SK-N-MC (cell line): ENCODE results near the gene ZNF484.
"Not testable (repeated sequence)": the region's sequence is repeated elsewhere in the genome, so short reads cannot be mapped to it uniquely, and the experiment has no call there.

ENCODE experiments used
- DNase-seq: peaks from one replicate; pipeline ENCODE4 v3.0.0-alpha.2; 2011; ENCODE audit warnings: low read depth, low spot score
- H3K27ac ChIP-seq: fragments of 200-600 bp; sonication (generic); 2 replicates; pipeline ENCODE4 v1.5.1; 2016; ENCODE audit warnings: mixed run types
- H3K36me3 ChIP-seq: fragments of 200-600 bp; sonication (generic); 2 replicates; pipeline ENCODE4 v1.6.1; 2017; ENCODE audit warnings: antibody characterized with exemption, low read length, mixed read lengths; ENCODE audit not compliant: insufficient read depth
- H3K4me3 ChIP-seq: fragments of 200-600 bp; sonication (generic); 2 replicates; pipeline ENCODE4 v1.5.1; 2016
- H3K9ac ChIP-seq: fragments of 200-600 bp; sonication (generic); 2 replicates; pipeline ENCODE4 v1.8.0; 2017; ENCODE audit warnings: mixed run types, mixed read lengths; ENCODE audit not compliant: insufficient read length
- H3K9me3 ChIP-seq: fragments of 200-600 bp; sonication (generic); 2 replicates; pipeline ENCODE4 v1.6.1; 2017; ENCODE audit warnings: low read depth, mild to moderate bottlenecking, antibody characterized with exemption, low read length, moderate library complexity, mixed read lengths
- EZH2 ChIP-seq: fragments of 200-600 bp; sonication (generic); IDR thresholded peaks from one replicate; pipeline ENCODE4 v1.6.1; 2017; ENCODE audit warnings: antibody characterized with exemption
- FOXP2 ChIP-seq: optimal IDR thresholded peaks from 2 replicates; pipeline ENCODE3; 2011; ENCODE audit warnings: mild to moderate bottlenecking, moderate library complexity; ENCODE audit not compliant: insufficient read depth; ENCODE audit errors: extremely low read length, control extremely low read depth
- POLR2AphosphoS5 ChIP-seq: IDR thresholded peaks from 2 replicates; pipeline ENCODE4 v1.6.1; 2012; ENCODE audit warnings: mild to moderate bottlenecking, low read depth, low read length, borderline replicate concordance

ZNF484 gene

DNA sequence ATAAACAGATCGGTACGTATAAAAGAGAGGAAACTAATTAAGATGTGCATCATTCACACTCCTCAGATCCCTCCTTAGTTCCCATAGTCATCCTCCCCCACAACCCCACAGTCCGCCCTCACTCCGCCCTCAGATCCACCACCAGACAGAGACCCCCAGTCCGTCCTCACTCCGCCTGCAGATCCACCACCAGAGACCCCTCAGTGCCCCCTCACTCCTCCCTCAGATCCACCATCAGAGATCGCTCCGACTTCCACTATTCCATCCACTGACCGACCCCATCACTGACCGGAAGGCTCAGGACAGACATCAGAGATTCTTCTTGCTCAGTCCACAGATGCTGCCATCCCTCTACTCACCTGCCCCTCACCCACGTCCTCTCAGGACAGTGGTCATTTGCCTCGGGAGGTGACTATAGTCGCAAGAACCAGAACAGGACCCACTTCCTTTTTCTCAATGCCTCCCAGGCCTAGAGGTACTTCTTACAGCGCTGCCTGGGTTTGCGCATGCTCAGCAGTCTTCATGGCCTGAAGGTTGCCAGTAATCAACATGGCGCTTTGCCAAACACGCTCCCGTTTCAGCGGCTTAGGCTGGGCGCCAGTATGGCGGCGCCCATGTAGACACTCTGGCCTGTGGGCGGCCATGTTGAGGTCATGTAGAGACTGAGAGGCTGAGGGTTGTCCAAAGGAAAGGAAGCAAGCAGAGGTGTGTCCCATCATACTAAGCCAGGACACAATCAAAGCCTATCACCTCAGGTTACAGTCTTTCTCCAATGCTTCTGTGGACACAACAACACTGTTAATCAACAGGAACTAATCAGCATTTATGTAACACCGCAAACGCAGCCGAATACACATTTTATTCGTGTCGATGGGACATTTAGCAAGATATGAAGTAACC is at the start of gene ZNF484:
TSS of gene ZNF484 (minus strand) at position 508 of the 900 bp plus-strand sequence. CDS start 3,009 bp downstream, outside the sequence.
- DNase-seq = peak; percentile 94
- Histone ChIP-seq H3K27ac (peak within 1 kb of the TSS; percentile 85), H3K36me3 (no peaks in the 10 kb centered on the region; the same call in 1 of the 2 replicates), H3K4me3 (peak within 1 kb of the TSS; percentile 97), H3K9ac (peak within 1 kb of the TSS; percentile 87), H3K9me3 (no peaks in the 10 kb centered on the region; the same call in 1 of the 2 replicates)
- no peak for TF ChIP-seq FOXP2
- no peak for TF ChIP-seq EZH2
- TF ChIP-seq POLR2AphosphoS5 = peak; percentile 86

DNA sequence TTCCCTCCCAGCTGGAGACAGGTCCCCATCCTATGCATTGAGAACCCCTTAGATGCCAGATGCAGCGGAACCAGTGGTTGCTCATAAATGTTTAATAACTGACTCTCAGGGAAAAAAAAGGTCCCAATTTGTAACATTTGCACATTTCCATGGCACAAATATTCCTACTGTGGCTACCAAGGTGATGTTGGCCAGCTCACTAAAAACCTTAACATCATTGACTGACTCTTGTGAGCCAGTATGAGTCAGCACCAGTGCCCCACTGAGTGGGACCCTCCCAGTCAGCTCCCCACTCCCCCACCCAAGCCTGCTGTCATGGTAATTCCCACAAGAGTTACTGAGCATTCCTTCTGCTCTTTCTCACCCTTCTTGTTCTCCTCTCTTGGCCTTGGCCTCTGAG is 42.6 kb upstream of the ZNF484 start:
- Histone ChIP-seq H3K27ac (no peak overlapping the region), H3K9me3 (no peaks in the 10 kb centered on the region), H3K4me3 (no peak overlapping the region), H3K36me3 (no peaks in the 10 kb centered on the region), H3K9ac (no peak overlapping the region)
- no peak for TF ChIP-seq FOXP2
- TF ChIP-seq EZH2 = no peak
- TF ChIP-seq POLR2AphosphoS5 = no peak
- DNase-seq = no peak

- no peak overlapping the region for H3K9ac ChIP-seq
- no peak overlapping the region for H3K27ac ChIP-seq
- no peaks in the 10 kb centered on the region for H3K9me3 ChIP-seq
- no peak for DNase-seq
- no peak for TF ChIP-seq POLR2AphosphoS5
- no peak for TF ChIP-seq EZH2
- no peak for TF ChIP-seq FOXP2
- no peaks in the 10 kb centered on the region for H3K36me3 ChIP-seq
- H3K4me3 ChIP-seq = no peak overlapping the region
Measured at GRCh38 chr9:92917176-92917800, 39.5 kb upstream of the ZNF484 start.

- H3K27ac ChIP-seq = no peak overlapping the region
- no peak overlapping the region for H3K9ac ChIP-seq
- TF ChIP-seq EZH2 (no peak), FOXP2 (no peak), POLR2AphosphoS5 (no peak)
- H3K4me3 ChIP-seq = no peak overlapping the region
- no peak for DNase-seq
- no peaks in the 10 kb centered on the region for H3K36me3 ChIP-seq
- H3K9me3 ChIP-seq = no peaks in the 10 kb centered on the region
Measured at GRCh38 chr9:92911511-92912475, 34.0 kb upstream of the ZNF484 start.

- not testable (repeated sequence) for H3K27ac ChIP-seq, H3K9ac ChIP-seq, H3K4me3 ChIP-seq, H3K36me3 ChIP-seq, H3K9me3 ChIP-seq, DNase-seq
Measured at GRCh38 chr9:92905137-92905536, 27.3 kb upstream of the ZNF484 start.

DNA sequence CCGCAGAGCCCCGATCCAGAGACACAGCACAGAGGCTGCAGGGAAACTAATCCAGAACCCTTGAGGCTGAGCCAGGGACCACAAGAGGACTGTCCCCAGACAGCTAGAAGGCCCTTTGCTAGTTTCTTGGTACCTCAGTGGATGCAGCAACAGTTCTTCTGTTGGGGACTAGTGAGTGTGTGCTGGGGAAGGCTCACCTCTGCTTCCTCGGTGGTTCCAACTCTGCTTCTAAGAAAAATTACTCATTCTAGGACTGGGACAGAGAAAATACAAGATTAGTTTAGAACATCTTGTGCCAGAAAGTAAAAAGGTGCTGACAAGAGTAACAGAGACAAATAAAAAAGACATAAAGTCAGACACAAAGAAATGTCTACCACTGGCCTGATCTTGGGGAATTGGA is 19.5 kb upstream of the ZNF484 start:
- Histone ChIP-seq H3K9me3 (no peaks in the 10 kb centered on the region), H3K4me3 (no peak overlapping the region), H3K36me3 (no peaks in the 10 kb centered on the region), H3K27ac (no peak overlapping the region), H3K9ac (no peak overlapping the region)
- TF ChIP-seq EZH2 = no peak
- no peak for TF ChIP-seq FOXP2
- no peak for TF ChIP-seq POLR2AphosphoS5
- DNase-seq = no peak

DNA sequence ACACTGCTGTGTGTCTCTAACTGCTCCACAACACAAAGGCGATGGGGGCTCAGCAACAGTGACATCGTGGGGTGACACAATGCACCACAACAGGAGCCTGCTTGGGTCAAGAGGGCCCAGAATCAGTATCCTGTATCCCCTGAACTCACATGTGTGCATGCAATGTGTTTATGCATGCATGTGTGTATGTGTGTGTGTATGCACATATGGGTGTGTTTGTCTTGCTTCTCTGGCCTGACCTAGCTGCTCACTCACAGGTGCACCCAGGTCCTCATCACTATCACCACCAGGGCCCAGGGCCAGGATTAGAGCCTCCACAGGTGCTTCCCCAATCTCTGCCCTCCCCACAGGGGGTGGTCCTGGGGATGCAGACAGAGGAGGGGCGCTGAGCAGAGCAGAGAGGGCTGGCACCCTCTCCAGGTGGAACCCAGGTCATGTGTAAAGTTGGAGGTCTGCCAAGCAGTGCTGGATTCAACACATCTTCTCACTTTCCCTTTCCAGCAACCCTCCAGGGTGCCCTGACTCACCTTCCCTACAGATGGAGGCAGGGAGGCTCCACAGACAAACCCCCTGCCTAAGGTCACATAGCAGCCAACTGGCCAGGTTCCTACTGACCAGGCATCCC is 18.1 kb upstream of the ZNF484 start:
- Histone ChIP-seq H3K9me3 (no peaks in the 10 kb centered on the region), H3K9ac (no peak overlapping the region), H3K27ac (no peak overlapping the region), H3K36me3 (no peaks in the 10 kb centered on the region), H3K4me3 (no peak overlapping the region)
- DNase-seq = no peak
- TF ChIP-seq FOXP2 = no peak
- no peak for TF ChIP-seq POLR2AphosphoS5
- no peak for TF ChIP-seq EZH2
